NCI-H510A (cell line): ENCODE data around the gene HECTD3.
"Not testable (repeated sequence)": the region's sequence is repeated elsewhere in the genome, so short reads cannot be mapped to it uniquely, and the experiment has no call there.

Experiments used
- DNase-seq: peaks from one replicate; lab custom pipeline; 2025; lab: John Stamatoyannopoulos, UW

Gene HECTD3

DNA sequence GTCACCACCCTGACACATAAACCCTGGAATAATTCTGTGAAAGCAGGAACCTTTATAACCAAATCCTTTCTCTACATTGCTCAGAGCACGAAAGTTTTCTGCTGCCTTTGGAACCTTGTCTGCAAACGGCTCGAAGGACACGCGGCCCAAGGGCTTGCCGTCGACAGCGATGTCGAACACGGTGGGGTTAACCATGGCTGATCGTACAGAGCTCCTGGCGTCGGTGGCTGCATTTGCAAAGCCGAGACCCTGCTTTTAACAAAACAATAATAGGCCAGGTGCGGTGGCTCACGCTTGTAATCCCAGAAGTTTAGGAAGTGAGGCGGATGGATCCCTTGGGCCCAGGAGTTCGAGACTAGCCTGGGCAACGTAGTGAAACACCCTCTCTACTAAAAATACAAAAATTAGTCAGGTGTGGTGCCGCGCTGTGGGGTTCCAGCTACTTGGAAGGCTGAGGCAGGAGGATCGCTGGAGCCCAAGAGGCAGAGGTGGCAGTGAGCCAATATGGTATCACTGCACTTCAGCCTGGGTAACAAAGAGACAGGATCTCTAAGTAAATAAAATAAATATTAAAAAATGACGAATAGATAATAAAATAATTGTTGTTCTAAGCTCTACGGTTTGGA is 22.5 kb downstream of the HECTD3 start:
- no peak for DNase-seq

DNA sequence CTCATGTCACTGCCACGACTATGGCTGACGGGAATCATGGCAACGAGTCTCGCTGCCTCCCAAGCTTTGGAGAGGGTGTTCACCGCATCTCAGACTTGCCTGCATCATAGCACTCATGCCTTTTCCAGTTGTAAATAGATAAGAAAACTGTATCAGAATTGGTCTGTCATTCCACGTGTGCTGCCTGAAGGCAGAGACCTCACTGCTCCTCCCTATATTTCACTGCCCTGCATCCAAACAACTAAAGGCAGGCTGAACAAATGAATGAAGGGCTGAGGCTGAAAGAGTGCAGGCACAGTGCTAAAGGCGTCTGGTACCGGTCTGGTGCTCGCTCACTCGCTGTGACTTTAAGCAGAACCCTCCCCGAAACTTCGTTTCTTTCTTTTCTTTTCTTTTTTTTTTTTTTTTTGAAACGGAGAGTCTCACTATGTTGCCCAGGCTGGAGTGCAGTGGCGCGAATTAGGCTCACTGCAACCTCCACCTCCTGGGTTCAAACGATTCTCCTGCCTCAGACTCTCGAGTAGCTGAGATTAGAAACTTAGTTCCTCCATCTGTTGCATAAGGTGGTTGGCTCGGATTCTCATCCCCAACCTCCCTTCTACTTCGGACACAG is 25.3 kb downstream of the HECTD3 start:
- no peak for DNase-seq

DNA sequence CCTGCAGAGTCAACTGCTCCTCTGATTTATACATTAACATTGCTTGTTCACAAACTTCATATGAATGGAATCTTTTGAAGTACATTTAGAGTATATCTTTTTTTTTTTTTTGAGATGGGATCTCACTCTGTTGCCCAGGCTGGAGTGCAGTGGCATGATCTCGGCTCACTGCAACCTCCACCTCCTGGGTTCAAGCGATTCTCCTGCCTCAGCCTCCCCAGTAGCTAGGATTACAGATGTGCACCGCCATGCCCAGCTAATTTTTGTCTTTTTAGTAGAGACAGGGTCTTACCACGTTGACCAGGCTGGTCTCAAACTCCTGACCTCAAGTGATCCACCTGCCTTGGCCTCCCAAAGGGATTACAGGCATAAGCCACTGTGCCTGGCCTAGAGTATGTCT is 33.8 kb downstream of the HECTD3 start:
- not testable (repeated sequence) for DNase-seq

DNA sequence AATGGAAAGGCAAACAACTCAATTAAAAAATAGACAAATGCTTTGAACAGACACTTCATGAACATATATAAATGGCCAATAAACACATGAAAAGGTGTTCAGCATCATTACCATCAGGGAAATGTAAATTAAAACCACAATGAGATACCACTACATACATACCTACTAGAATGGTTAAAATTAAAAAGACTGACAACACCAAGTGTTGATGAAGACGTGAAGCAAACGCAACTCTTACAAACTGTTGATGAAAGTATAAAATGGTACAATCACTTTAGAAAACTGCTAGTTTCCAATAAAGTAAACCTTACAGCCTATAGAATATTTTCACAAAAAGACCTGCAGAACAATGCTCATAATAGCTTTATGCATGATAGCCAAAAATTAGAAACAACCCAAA is 34.9 kb downstream of the HECTD3 start:
- DNase-seq: no peak

DNA sequence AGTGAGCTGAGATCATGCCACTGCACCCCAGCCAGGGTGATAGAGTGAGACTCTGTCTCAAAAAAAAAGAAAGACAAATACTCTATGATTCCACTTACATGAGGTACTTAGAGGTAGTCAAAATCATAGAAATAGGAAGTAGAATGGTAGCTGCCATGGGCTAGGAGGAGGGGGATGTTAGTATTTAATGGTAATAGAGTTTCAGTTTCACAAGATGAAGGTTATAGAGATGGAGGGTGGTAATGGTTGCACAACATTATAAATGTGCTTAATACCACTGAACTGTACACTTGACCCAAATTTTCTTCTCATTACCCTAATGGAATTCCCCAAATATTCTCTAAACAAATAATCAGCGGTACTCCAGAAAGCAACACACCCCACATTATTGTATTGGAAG is 37.5 kb downstream of the HECTD3 start:
- no peak for DNase-seq

DNA sequence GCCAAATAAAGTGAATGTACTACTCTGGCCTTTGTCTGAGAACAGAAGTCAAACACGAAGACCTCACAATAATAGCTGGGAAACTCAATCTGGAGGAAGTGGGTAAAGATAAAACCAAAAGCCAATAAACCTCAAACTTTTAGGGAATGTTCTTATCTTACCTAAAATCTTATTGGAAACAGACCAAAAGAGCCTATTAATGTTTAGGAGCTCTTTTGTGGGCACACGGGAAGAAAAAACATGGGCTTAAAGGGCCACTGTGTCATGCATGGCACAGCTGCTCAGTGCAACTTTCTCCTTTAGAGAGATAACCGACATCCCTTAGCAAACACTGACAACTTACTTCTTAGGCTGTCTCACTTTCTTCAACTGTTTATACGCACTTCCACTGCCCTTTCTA is 40.8 kb downstream of the HECTD3 start:
- no peak for DNase-seq

DNA sequence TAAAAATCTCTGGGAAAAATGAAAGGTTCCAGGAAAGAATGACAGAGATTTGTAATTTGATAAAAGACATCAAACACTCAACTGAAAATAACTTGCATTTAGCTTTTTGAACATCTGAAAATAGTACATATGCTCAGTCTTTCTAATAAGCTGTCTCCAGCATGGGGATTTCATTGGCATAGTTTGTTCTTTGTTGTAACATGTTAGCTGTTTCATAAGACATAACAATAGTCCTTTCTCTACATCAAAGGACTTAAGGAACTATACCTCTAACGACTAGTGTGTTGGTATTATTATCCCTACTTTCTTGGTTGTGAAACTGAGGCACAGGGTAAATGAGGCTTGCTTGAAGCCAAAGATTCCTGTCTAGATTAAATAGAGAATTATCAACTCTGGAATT is 46.7 kb downstream of the HECTD3 start:
- DNase-seq: no peak

DNA sequence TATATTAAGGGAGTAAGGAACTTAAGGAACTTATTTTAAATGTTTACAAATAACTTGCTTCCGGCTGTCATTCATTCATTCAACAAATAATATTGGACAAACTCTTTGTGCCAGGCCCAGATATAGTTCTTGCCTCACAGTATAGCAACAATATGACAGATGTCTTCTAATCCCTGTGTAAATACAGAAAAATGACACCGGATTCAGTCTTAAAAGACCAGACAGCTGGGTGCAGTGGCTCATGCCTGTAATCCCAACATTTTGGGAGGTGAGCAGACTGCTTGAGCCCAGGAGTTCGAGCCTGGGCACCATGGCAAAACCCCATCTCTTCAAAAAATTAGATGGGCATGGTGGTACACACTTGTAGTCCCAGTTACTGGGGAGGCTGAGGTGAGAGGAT is 48.4 kb downstream of the HECTD3 start:
- DNase-seq: peak; percentile 8

DNA sequence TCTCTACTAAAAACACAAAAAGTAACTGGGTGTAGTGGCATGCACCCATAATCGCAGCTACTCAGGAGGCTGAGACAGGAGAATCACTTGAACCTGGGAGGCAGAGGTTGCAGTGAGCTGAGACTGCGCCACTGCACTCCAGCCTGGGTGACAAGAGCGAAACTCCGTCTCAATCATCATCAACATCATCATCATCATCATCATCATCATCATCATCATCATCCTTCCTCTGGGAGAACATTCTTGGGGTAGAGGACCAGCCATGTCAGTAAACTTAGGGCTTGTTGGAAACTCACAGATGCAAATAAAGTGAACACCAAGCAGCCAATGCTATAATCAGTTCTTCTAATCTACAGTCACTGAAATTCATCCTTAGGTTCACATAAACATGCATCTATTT is 49.1 kb downstream of the HECTD3 start:
- DNase-seq: not testable (repeated sequence)

DNA sequence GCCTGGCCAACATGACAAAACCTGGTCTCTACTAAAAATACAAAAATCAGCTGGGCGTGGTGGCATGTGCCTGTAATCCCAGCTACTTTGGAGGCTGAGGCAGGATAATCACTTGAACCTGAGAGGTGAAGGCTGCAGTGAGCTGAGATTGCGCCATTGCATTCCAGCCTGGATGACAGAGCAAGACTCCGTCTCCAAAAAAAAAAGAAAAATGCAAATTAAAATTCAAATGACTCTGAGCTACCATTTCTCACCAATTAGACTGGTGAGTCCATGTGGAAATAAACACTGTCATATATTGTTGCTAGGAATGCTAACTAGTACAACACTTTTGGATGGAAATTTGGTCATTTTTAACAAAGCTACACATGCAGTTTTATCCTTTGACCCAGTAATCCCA is 53.6 kb downstream of the HECTD3 start:
- not testable (repeated sequence) for DNase-seq

DNA sequence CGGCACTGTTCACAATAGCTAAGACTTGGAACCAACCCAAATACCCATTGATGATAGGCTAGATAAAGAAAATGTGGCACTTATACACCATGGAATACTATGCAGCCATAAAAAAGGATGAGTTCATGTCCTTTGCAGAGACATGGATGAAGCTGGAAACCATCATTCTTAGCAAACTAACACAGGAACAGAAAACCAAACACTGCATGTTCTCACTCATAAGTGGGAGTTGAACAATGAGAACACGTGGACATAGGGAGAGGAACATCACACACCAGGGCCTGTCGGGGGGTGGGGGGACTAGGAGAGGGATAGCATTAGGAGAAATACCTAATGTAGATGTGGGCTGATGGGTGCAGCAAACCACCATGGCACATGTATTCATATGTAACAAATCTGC is 55.0 kb downstream of the HECTD3 start:
- not testable (repeated sequence) for DNase-seq
